Hematopoietic multipotent progenitor cell treated with erythropoietin and hydrocortisone succinate and interleukin-3 and kit ligand, for 17 days (in vitro differentiated cells): ENCODE results near the gene NKX6-2.
"Not testable (repeated sequence)": the region's sequence is repeated elsewhere in the genome, so short reads cannot be mapped to it uniquely, and the experiment has no call there.

Experiments
- DNase-seq: peaks from one replicate; pipeline ENCODE4 v3.0.0-alpha.2; 2015; ENCODE audit warnings: low spot score

Gene NKX6-2

DNA sequence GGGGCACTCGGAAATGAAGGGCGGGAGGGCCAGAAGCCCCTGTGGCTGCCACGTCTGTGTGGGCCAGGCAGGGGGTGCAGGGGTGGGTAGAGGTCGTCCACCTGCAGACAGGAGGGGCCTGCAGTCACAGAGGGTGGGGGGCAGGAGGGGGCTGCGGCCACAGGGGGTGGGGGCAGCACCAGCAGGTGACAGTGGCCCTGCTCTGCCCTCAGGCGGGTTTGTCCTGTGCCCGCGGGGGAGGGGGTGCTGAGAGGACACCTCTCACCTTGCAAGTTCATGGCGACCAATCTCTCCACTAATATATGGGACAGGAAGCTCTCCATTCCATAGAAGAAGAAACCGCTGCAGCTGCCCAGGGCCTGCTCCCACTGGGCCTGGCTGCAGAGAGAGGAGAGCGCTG, 26.6 kb upstream of the NKX6-2 start:
- DNase-seq, result no peak

- no peak for DNase-seq
Observed at GRCh38 chr10:132811891-132812481, 26.0 kb upstream of the NKX6-2 start.

DNA sequence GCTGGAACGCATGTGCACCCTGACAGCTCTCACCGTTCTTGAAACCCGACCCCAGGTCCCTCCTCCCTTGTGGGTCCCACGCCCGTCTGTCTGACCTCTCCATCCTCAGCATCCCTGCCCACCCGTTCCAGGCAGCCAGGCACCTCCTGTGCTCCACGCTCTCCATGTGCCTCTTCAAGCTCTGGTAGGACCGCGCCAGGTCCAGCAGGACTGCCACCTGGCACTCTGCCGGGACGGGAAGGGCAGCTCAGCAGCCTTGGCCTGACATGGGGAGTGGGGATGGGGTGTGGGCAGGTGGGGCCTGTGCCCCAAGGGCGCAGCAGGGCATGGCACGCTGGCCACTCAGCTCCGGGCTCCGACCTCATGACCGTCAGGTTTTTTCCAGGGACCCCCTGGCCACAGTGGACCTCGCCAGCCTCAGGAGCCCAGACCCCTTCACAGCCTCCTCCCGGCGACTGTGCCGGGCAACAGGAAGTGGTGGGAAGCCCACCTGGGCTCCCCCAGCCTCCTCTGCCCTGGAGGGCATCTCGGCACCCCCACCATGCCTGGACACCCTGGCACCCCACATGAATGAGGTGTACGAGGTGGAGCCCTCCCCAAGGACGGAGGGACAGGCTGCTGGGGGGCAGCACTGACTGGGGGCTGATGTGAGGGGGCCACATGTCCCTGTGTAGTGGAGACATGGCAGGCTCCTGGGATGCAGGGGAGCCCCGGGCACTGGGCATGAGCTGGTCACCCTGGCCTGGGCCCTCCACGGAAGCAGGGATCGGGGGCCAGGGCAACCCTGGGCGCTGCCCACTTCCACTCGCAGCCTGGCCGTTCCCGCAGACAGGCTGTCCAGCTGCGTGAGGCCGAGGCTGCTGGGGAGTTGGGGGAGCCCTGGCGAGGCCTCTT, 25.1 kb upstream of the NKX6-2 start:
- DNase-seq, result no peak

- DNase-seq, result no peak
Observed at GRCh38 chr10:132810141-132810806, 24.3 kb upstream of the NKX6-2 start.

DNA sequence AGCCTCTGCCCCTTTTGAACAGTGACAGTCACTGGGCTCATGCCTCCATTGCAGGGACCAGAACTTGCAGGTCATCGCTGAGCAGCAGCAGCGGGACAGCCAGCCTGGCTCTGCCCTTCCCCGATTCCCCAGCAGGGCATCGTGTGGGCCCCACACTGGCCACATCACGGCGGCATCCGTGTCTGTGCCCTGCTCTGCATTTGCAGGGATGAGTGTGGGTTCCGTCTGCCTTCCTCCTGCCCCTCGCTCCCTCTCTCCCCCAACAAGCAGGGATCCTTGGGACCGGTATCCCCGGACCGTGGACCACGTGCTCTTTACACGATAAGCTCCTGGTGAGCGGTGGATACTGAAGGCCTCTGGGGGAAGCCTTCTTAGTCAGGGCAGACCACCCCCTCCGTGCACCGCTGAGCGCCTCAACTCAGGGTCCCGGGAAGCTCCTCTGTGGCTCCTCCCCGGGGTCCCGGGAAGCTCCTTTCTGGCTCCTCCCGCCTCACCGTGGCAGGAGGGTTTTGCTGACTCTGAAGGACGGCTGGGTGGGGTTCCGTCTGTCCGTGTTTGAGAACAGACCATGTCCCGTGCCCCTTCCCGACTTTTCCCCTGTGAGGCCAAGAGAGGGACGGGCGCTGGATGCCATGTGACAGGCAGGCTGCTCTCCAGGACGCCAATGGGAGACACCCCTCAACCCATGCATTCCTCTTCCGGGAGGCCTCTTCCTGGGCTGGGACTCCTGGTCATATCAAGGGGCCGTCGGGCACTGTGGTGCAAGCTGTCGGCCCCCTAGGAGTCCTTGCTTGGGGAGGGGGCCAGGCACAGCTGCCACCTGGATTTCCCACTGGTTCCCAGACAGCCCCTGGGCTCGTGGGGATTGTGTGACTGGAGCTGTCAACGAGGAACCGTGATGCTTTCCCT, 23.5 kb upstream of the NKX6-2 start:
- no peak for DNase-seq

- no peak for DNase-seq
Observed at GRCh38 chr10:132808383-132809231, 22.7 kb upstream of the NKX6-2 start.

DNA sequence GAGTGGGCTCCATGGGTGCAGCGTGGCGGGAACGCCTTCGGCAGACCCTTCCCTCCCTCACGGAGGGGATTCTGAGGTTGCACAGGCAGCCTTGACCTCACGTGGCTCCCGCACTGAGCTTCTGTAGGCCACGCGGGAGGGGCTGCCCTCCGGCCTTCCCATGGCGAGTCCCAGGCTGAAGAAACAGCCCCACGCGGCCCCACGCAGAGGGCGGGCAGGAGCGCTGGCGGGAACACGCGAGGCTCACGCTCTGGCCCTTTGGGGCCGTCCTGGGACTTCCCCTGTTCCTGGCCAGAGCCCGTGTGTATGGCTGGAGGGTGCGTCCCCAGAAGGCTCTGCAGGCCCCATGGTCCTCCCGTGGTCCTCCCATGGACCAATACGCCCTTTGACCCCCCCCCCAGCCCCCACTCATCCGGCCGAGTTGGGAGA, 21.7 kb upstream of the NKX6-2 start:
- no peak for DNase-seq

- no peak for DNase-seq
Observed at GRCh38 chr10:132806561-132807003, 20.6 kb upstream of the NKX6-2 start.

DNA sequence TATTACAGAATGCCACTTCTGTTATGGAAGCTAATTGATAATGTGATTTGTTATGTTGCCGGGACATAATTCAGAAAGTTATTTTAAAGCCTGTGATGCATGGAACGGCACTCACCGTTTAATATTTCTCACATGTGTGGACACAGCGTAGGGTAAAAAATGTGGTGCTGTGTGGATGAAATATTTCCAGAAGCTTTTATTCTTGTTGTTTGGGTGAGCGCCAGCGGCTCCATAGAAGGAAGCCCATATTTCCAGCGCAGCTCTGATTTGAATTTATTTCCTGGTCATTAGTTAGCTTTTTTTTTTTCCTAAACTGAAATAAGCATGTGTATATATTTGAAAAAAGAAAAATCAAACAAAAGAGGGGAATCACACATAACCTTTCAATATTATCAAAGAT, 20.2 kb upstream of the NKX6-2 start:
- no peak for DNase-seq

GRCh38 chr10:132805599-132805998, 19.7 kb upstream of the NKX6-2 start:
- DNase-seq, result no peak

DNA sequence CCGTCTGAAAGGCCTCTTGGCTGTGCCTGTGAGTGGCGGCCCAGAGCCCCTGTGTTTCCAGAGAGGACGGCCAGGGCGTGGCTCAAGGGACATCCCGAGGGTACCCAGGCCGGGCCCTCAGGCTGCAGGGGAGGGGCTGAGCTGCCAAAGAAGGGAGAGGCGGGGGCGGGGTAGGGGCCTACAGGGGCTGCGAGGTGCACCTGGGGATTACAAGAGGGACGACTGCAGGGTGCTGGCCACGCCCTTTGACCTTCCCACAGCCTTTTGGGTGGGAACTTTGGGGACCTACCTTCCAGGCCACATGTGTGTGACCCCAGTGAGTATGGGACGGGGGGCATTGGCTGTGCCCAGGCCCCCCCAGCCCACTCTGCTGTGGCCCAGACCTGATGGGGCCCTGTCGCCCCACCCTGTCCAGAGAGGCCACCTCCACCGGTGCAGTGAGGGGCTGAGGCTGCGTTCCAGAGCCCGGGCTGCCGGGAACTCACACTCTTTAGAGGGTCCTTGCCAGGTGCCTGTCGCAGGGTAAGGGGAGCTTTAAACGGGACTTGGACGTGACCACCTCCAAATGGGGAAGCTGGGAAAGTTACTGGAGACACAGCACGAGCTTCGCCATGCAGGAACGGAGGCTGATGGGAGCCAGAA, 19.0 kb upstream of the NKX6-2 start:
- no peak for DNase-seq

GRCh38 chr10:132804287-132804686, 18.3 kb upstream of the NKX6-2 start:
- DNase-seq, result no peak

GRCh38 chr10:132803416-132804210, 17.7 kb upstream of the NKX6-2 start:
- no peak for DNase-seq

GRCh38 chr10:132802694-132803320, 16.9 kb upstream of the NKX6-2 start:
- DNase-seq, result no peak

DNA sequence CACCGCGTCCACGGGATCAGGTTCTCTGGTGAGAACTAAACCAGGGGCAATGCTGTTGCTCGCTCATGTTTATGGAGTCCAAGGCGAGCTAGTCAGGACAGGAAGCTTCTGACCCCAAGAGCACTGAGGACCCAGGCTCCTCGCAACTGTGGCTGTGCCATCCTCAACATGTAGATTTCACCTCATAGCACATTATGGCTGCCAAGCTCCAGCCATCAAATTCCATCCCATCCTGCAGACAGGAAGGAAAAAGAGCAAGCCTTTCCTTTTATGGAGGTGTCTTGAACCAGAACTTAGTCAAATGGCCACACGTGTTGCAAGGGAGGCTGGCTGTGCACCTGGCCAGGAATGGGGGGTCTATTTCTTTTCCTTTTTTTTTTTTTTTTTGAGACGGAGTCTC, 16.1 kb upstream of the NKX6-2 start:
- DNase-seq, result no peak

DNA sequence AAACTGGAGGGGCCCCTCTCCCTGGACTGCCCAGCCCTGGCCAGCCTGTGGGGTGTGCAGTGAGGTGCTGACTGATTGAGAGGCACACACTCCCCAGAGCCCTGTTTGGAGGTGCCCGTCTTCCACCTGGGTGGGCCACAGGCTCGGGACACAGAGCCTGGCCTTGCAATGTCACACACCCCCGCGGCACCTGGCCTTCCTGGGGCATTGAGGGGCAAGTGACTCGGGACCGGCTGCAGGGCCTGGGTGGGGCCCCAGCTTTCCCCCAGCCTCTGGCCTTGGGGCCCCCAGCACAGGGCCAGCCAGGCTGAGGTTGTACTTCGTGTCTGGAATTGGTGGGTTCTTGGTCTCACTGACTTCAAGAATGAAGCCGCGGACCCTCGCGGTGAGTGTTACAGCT, 13.9 kb upstream of the NKX6-2 start:
- DNase-seq, result no peak

- no peak for DNase-seq
Observed at GRCh38 chr10:132798876-132799275, 12.9 kb upstream of the NKX6-2 start.

- DNase-seq, result no peak
Observed at GRCh38 chr10:132798403-132798802, 12.5 kb upstream of the NKX6-2 start.

- DNase-seq, result not testable (repeated sequence)
Observed at GRCh38 chr10:132797986-132798385, 12.0 kb upstream of the NKX6-2 start.
